Stimulated activated CD8-positive, alpha-beta memory T cell treated with anti-CD3 and anti-CD28 coated beads, Interleukin-4, amount 100 ng/mL, for 4 hours (primary cell): ENCODE data around the gene ASCL3.
"Not testable (repeated sequence)": the region's sequence is repeated elsewhere in the genome, so short reads cannot be mapped to it uniquely, and the experiment has no call there.

Source experiments
- DNase-seq, 2 donors: peaks; one replicate each; pipeline ENCODE4 v3.0.0-alpha.2; 2020; ENCODE audit warnings: low read depth in 2 of 2, low spot score in 1 of 2

The ASCL3 gene, protein sequence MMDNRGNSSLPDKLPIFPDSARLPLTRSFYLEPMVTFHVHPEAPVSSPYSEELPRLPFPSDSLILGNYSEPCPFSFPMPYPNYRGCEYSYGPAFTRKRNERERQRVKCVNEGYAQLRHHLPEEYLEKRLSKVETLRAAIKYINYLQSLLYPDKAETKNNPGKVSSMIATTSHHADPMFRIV

DNA sequence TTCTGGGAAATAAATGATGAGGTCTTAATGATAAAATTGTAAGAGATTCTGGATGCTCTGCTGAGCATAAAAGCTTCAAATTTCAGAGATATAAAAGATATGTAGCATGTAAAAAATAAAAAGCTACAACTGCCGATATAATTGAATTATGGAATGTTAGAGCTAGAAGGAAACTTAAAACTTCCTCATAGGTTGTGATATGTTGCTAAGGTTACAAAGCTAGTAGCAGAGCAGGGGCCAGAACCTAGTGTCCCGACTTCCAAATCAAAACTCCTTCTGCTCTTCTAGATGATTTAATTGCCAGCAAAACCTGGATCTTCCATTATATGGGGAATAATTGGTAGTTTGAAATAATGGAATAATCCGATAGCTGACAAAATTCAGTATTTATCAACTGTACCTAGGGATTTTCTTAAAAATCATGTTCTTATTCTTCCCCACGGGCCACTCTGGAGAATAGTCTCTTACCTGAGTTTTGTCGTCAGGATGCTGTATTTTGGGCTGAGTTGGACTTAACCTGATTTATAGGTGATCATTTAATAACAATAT, at the start of gene ASCL3:
Gene ASCL3, minus strand, starts transcription at position 499 of the 549 bp plus-strand sequence. CDS start 4,855 bp downstream, outside the sequence.
- no peak for DNase-seq

DNA sequence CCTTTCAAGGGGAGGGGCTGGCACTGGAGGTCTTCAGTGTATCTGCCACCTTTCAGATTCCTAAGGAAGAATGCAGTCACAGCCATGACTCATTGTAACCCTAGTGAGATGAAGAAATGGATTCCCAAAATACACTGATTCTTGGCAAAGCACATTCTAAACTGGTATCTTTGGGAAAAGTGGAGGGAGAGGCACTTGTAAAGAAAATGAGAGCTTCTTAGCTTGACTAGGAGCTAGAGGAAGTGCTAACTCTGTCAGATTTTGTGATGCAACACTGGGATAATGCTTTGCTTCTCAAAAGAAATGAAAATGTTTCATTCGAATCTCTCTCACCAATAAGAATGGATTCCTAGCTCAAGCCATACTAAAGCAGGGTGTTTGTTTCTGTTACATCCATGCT, 46.6 kb upstream of the ASCL3 start:
- DNase-seq: no peak

DNA sequence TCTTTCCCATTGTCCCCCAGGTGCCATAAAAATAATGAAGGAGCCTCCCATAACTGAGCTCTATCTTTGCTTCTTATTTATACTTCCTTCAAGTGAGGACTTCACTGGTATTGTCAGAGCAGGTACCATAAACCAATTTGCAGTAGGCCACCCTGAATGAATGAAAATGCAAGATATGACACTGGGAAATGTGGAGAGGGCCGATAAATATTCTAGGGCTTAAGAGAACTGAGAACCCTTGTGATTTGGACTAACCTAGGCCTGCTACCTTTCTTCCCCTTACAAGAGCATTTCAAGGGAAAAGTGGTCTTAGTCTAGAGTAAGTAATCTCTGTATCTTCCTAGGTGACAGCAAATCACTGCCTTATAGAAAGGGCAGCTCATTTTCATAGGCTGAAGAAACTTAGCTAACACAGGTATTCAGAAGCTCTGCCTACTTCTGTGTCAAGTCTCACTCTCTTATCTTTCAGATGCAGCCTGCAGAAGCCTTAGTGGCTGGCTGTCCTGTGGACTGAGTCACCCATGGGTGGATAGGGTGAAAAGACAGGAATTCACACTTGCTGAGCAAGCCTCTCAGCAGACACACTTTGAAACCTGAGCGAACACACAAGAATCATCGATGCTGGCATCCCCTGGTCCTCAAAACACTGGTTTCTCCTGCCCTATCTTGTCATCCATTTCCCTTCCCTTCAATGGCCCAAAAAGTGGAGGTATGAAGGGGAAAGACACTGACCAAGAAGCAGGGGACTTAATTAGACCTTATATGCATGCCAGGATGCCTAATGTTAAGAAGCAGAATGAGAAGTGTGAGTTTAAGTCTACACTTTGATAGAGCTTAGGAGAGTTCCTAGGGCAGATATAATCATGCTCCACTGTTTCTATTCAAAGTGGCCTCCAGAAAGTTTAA, 45.8 kb upstream of the ASCL3 start:
- DNase-seq: no peak

DNA sequence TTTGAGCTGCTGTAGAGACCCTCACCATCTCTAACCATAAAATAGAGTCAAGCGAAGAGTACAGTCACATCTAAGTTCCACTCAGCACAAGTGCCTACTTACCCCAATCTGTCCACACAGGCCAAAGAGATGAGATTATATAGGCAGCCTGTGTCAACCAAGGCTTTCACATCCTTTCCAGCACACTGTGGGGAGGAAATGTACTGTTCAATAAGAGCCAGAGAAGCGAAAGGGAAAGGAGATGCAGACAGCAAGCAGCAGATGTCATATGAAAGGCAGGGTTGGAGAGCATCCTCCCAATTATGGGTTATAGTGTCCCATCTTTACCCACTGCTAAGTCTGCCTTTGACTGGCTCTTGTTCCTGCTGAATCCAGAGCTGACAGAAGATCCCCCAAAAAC, 44.6 kb upstream of the ASCL3 start:
- DNase-seq: no peak

DNA sequence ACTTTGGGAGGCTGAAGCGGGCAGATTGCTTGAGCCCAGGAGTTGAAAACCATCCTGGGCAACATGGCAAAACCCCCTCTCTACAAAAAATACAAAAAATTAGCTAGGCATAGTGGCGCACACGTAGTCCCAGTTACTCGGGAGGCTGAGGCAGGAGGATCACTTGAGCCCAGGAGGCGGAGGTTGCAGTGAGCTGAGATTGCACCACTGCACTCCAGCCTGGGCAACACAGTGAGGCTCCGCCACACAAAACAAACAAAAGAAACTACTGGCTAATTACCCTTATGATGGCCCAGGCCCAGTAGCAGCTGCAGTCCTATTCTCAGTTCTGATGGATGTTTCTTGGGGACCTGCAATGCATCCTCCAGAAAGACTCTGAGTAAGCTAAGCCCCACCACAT, 44.0 kb upstream of the ASCL3 start:
- not testable (repeated sequence) for DNase-seq

DNA sequence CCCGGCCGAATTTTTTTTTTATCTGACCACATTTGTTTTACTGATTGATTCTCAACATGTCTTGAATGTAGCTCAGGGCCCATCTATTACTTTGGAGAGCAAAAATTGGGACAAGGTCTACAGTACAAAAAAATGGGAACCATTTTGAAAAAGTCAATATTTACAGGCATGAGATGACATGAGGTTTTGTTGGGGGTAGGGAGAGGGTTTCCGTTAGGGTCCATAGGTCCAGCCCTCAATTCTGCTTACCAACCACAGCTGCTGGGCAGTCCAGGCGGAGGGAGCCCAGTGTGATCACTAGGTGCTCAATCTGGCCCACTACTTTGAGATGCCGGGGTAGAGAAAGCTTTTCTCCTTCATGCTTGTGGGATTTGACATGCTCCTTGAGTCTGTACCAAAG, 42.6 kb upstream of the ASCL3 start:
- DNase-seq: no peak

DNA sequence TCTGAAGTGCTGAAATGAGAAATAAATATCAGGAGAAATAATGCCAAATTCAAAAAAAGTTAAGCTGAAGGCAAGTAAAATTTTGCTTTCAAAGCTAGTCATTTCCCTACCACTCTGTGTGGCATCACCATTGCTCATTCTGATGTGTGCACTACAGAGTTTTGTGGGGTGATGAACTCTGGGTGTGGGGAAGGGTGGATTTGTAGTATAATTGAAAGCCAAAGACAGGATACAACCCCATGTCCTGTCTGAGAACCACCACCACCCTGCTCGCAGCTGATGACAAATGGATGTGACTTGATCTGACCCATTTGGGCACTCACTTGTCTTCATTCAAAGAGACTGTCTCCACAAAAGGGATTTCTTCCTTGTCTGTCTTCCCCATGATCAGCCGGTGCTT, 40.7 kb upstream of the ASCL3 start:
- DNase-seq: no peak

DNA sequence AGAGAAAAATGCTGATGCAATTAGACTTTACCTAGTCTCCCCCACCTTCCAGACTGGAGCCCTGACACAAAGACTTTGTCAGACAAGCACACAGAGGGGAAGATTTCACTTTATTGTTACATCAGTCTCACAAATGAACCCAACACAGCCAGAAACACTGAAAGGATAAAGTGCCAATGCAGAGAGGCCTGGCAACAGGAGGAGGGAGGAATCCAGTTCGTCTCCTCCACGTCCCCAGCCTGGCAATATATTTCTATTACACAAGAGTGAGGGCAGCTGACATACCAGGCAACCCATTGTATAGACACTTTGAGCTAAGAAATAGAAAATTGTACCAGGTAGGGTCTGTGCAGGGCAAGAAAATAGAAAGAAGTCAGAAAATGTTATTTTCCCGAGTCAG, 37.7 kb upstream of the ASCL3 start:
- no peak for DNase-seq

DNA sequence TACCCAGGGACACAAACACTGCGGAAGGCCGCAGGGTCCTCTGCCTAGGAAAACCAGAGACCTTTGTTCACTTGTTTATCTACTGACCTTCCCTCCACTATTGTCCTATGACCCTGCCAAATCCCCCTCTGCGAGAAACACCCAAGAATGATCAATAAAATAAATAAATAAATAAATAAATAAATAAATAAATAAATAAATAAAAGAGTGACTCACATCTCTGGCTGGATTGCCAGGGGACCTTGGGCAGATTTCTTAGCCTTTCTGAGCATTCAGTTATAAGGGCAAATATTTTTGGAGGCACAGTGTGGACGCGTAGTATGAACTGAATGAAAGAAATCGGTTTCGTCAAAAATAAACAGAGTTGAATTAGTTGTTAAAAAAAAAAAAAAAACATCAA, 36.5 kb upstream of the ASCL3 start:
- not testable (repeated sequence) for DNase-seq

DNA sequence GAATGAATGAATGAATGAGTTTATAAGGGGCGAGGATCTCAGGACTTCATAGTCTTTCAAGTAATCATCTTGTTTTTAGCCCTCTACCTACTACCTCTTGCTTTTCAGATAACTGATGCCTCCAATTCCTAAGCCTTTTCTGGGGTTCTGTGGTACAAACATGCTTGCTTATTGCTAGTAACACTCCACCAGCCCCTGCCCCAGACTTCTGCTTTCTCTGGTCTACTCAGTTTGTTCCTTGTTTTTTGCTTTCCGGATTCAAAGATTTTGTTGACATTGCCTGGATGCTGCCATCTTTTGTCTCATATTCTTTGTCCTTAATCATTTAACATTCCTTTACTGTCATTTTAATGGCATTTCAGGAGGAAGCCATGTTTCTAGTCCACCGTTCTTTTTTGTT, 30.3 kb upstream of the ASCL3 start:
- DNase-seq: no peak

DNA sequence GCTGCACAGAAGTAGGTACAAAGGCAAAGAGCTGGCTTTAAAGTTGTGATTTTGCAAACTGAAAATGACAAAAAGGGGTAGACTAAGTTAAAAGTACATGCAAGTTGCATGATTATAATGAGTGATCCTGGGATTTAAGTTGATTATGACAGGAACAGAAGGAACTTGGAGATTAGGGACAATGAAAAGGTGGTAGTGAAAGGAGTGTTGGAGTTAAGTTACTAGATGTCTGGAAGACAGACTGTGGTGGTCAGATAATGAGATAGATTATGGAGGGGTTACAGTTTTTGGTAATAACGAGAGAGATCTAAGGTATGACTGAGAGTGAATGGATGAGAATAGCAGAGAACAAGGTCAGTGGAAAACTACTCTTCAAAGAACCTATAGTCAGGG, 29.1 kb upstream of the ASCL3 start:
- no peak for DNase-seq

DNA sequence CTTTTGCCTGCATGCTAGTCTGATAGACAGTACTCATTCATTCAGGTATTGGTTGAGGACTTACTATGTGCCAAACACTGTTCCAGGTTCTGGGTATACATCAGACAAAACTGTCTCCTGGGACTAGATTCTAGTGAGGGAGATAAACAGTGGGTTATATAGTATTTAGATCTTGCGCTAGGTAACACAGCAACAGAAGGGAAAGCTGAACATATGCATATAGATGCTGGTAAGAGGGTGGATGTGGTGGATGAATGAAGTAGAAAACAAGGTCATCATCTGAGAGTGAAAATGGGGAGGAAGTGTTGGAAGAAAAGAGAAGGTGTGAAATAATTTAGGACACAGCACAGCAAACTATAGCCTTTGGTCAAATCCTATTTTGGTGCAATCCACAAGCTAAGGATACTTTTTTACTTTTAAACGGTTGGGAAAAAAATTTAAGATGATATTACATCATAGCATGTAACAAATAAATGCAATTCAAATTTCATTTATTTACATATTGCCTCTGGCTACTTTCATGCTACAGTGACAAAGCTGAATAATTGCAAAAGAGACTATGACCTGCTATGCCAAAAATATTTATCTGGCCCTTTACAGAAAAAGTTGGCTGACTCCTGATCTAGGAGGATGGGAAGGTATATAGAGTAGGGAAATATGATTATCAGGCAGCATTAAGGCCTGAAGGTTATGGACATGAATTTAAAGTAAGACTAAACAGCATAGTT, 28.5 kb upstream of the ASCL3 start:
- no peak for DNase-seq

DNA sequence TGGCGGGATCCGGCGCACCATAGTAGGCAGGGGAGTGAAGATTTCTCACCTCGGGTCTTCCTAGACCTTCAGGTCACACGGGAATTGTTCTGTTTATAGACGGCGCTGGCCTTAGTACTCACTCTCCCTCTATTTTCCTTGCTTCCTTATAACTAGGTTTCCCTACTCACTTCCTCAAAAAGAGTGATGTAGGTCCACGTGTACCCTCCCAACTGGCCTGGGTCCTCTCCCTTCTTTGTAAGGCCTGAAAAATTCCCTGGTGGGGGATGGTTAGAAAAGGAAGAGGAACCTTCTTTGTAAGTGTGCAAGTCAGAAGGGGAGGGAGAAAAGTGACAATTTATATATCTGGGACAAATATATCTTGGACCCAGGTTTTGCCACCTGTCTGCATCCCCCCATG, 24.4 kb upstream of the ASCL3 start:
- no peak for DNase-seq

DNA sequence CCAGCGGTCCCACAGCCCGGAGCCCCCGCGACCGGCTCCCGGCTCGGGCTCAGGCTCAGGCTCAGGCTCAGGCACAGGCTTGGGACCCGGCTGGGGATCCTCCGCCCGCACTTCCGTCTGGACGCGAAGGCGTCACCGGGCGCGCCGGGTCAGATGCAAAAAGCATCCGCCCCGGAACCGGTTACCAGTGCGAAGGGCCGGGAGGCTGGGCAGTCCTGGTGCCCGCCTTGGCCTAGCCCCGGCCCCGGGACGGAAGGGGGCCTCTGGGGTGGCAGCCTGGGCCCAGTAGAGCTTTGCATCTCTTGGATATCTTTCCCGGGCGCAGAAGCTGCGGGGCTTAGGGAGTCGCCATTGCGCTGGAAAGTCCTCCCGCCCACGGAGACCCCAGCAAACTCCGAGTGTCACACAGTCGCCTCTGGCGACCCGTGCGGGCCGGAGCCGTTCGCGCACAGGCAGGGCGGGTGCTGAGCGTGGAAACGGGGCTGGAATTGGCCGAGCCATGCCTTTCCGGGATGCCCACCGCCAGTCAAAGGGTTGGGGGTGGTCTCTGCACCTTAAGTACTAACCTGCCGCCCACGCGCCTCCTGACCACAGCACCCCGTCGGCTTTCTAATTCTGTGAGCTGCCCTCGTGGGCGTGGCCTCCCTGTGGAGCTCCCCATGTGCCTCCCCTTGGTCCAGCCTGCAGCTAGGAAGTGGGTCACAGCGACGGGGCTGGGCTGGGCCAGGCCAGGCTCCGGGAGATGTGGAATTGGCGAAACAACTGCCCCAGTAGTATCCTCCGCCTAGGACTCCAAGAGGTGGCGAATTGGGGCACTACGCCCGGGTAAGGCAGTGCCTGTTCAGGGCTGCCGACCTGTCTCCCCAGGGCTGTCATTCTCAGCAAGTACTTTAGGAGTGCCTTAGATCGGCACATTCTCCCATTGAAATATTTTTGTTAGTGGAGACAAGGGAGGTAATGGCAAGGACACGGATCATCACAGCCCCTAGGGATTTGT, 21.8 kb upstream of the ASCL3 start, which contains the start of gene TMEM9B:
Gene TMEM9B, minus strand, starts transcription at position 119 of the 997 bp plus-strand sequence. CDS start 129 bp downstream, outside the sequence.
- DNase-seq: peak; percentile 30 to 60

DNA sequence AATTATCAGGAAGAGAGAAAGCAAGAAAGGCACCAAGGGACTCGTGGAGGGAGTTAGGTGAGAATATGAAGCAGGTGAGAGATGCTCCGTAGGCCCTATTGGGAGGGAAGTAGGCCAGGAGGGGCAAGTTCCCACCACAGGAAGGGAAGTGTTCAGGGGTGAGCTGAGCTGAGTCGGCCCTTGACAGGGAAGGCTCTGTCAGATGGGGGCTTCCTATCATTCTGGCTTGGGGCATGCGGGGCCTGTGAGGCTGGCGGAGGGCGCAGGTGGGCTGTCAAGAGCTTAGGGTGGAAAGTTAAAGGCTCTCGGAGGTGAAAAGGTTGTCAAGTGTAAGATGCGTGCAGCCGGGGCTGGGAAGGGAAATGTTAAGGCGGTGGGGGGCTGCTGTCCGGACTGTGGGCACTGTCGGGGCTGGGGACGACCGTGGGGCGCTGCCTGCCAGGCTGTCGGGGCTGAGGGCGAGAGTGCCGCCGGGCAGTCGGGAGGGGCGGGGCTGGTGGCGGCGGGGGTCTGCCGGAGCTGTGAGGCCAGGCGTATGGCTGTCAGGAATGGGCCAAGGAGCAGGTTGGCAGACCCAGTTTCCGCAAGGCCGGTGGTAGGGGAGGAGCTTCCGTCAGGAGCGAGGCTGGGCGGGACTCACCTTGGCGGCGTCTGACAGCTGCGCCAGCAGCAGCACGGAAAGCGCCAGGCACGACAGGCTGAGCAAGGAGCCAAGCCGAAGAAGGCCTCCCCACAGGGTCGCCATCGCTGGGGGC, 20.9 kb upstream of the ASCL3 start:
- peak; percentile 52 to 61 for DNase-seq

DNA sequence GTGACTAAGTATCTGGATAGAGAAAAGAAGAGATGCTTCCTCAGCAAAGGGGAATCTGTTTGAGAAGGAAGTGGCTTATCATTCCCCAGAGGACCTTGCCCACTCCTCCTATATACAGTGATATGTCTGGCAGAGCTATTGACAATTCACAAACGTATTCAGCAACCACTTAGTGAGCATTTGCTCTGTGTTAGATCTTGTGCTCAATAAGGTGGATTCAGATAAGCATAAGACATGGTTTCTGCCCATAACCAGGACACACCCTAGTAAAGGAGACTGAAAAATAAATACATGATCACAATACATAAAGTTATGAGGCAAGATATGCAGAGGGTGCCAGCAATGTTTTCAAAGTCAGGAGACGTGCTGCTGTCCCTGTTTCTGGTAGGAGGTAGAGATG, 20.0 kb upstream of the ASCL3 start:
- DNase-seq: no peak

DNA sequence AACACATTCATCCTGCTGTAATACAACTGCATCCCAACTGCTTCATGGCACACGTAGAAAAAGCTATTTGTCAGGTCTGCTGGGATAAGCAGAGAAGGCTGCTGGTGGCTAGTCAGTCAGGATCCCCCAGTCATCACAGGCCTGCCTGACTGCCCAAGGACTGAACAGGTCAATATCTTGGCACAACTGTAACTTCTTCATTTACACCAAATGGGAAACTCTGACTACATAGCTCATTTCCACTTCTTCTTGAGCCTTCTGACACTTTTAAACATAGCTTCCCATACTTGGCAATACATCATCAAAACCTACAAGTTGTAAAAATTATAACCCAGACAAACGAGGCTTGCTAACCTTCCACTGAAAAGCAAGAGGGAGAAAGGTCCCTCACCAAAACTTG, 18.6 kb upstream of the ASCL3 start:
- no peak for DNase-seq

DNA sequence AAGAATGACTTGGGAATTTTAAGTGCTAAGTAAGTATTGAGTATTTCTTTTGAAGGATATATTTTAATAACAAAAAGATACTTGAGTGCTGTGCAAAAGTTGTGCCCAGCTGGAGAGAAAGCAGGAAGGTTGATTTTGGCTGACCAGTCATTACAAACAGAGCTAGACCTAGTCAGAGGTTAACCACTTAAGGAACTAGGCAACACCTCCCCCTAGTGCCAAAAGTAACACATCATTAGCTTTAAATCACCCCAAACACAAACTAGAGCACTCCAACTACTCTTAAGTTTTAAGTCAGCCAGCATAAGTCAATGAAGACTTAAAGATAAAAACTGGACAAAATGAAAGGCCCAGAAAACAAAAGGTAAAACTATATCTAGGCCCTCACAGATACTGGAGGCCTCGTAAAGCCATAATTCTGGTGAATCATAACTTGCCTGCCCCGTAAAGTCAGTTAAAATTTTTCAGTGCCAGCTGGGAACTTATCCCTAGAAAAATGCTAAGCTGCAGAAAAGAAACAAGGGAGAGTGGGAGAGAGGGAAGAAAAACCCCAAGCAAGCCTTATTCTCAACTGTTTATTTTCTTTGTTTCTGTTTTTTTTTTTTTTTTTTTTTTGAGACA, 16.8 kb upstream of the ASCL3 start:
- DNase-seq: no peak

DNA sequence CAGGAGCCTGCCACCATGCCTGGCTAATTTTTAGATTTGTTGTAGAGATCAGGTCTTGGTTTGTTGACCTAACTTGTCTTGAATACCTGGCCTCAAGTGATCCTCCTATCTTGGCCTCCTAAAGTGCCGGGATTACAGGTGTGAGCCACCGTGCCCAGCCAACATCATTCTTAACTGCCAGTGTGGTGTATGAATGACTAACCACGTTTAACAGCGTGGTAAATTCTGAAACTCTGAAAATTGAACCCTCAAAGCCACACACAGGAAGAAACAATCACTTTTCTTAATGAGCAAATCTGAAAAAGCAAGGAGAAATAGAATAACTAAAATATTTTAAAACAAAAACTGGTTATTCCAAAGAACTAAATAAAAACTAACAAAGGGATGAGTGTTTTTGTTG, 14.0 kb upstream of the ASCL3 start:
- DNase-seq: no peak
